Activated CD4-positive, alpha-beta T cell treated with anti-CD3 and anti-CD28 coated beads for 48 hours (primary cell): Measurements from ENCODE around the gene ZNF507.

ENCODE experiments used
- DNase-seq: peaks from one replicate; pipeline ENCODE4 v3.0.0-alpha.2; 2020

The ZNF507 gene

DNA sequence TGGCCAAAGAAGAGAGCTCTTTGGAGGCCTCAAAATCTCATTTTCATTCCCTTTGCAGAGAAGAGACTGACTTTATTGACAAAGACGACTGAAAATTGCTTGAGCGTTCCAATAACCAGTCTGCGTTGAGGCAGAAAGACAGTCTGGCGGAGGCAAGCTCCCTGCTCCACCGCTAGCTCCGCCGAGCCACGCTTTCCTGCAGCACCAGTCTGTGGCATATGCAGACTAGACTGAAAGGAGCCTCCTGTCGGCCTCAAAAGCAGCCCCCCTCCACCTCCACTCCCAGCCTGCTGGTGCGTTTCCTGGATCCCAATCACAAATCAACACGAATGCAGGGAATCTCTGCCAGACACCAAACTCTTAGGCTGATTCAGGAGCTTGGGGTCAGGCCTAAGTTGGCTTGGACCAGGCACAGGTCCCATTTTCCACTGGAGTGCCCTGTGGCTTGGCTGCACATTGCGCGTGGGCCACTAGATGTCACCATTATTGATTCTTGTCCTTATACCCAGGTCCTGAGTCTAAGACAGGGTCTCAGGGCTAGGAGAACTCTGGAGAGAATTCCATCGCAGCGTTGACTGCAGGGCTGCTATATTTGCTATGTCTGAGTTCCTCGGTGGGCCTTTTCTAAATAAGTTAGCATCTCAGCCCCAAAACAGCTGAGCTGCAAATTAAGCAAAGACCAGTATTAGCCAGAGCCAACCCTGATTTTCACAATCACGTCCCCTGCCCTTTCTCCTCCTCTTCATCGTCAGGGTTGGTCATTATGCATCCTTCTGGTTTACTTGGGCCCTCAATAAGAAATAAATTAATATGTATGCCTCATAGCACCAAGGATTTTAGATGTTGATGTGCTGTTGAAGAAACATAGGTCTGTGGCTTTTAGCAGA, 5.2 kb upstream of the ZNF507 start:
- peak; percentile 64 for DNase-seq

DNA sequence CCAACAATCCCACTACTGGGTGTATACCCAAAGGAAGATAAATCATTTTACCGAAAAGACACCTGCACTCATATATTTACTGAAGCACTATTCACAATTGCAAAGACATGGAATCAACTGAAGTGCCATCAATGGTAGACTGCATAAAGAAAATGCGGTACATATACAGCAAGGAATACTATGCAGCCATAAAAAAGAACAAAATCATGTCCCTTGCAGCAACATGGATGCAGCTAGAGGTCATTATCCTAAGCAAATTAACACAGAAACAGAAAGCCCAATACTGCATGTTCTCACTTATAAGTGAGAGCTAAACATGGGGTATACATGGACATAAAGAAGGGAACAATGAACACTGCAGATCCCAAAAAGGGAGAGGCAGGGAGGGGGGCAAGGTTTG, 2.7 kb upstream of the ZNF507 start:
- DNase-seq: no peak

DNA sequence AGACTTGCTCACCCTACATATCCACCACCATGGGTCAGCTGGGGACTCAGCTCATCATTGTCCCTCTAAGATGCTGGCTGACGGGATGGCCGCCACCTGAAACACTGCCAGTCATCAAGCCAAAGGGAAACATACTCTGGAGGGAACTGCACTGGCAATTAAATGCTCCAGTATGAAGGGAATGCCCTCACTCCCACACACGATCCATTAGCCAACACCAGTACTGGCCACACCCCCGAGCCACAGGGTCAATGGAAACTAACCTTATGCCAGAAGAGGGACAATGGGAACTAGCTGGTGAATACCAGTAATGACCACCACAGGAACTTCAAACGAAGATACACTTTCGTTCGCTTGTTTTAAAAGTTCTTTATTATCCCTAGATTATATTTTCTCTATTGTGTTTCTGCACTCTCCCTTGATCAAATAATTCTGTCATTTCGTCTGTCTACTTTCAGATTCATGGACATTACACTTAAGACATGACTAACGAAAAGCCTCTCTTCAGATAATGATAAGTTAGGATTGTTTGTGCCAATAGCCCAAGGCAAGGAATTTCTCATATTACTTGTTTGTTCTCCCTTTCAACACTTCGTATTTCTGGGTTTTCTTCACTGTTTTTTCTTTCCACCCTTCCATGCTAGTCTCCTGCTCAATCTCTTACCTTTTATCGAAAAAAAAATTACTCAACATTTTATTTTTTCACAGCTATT, 1.7 kb upstream of the ZNF507 start:
- DNase-seq: no peak

DNA sequence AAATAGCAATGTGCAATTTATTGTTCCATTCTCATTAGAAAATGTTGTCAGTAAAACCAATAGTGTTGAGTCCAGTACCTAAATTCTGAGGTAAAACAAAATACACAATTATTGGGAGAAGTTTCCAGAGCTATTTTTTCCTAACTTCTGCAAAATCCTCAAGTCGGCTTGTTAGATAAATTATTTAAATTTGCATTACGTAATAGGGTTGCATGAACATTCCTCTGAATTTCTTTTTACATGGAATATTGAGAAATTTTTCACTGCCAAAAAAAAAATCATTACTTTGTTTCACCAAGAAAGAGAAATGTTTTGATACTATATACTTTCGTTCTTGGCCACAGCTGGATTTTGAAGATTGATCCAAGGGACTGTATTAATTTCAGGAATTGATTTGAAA, 1.5 kb downstream of the ZNF507 start:
- no peak for DNase-seq

DNA sequence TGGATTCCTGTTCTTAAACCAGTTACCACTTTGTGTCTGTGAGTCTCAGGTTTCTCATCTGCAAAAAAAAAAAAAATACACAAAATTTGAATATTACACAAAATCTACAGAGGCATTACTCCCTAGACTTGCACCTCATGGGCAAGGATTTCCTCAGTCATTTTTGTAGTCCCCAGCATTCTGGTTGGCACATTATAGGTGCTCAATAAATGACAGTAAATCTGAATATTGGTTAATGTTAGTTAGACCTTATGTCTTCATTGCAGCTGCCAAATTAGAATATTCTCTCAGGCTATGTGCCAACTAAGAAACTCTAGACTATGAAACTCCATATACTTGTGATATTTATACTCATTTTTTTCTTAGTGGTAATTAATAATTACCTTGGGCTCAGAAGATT, 2.2 kb downstream of the ZNF507 start:
- DNase-seq: no peak

DNA sequence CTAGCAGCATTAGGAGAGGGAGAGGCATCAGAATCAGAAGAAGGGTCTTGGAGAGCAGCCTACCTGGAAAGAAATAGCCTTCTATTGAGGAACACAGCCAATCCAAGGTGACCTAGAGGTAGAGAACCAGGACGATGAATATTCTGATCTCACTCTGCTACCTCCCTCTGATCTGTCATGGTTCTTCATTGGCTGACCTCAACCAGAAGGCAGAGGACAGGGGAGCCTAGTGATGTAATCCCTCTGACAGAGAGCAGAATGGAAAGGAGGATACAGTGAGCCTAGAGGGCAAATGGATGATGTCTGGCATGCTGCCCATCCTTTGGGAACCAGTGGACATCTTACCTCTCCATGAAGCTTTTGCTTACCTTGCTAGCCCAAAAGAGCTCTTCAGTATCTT, 3.6 kb downstream of the ZNF507 start:
- DNase-seq: no peak

DNA sequence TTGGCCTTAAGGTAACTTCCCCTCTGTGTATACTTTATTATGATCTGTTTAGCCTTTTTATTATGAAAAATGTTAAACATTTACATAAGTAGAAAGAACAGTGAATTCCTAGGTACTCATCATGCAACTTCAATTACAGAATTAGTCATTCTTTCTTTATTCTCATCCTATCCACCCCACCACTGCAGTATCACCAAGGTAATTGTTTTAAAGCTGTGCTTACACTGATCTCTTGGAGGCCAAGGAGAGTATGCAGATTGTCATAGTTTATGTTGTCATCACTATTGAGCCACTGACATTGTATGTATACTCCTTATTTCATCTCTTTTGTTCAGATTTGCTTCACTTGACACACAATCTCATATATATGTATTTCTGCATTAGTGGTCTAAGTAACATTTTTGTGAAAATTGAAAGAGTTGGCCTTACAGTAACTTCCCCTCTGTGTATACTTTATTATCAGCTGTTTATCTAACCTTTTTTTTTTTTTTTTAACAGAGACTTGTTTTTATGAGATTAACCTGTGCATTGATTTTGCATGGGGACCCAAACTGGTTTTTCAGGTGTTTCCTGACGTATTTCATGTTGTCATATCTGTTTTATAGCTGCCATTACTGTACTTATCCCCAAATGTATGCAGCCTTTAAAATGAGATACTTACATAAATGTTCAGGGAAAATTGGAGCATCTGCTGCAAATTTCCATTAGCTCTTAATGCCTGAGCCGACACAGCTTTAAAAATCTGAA, 4.5 kb downstream of the ZNF507 start:
- no peak for DNase-seq

DNA sequence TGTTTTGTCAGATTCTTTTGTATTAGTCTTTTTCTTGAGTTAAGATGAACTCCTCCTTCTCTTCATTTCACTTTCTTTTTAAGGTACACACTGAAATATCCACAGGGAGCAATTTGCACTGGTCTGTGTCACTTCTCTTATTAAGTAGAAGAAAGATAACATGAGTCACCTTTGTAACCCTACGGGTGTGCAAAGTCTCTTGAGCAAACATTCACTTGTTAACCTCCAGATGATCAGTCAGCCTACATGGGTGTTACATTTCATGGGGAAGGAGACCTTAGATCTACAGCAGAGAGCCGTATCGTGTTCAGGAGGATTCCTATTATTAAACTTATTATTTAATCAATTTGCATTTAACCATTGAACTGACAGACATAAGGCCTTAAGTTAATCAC, 5.1 kb downstream of the ZNF507 start:
- DNase-seq: no peak

DNA sequence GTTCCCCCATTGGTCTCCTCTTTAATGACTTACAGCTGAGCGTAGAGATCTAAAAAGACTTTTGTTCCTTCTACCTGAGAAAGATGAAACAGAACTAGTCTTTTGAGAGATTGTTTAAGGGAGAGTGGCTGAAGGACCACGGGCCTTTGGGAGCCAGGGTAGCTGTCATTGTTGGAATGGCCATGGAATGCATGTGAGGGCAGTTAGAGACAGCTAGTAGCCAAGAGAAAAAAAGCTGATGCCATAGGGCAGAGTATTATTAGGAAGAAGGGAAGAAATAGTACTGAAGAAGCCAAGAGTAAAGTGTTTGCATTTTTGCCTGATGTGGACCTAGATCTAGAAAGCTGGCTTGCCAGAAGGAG, 5.6 kb downstream of the ZNF507 start:
- no peak for DNase-seq

DNA sequence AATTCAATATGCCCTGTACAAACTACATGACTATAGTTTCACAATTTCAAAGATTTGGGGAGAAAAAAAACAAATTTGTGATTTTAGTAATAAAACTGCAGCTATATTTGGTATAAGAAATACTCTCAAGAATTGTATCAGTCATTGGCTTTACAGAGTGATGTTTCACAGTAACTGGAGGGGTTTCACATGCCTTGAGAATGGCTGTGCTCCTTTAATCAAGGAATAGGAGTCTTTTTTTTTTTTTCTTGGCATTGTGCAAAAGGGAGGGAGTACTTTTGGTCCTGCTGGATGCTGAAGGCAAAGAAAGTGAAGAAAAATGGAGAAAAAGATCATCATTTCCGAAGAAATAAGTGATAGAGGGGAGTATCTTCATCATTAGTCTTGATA, 6.8 kb downstream of the ZNF507 start:
- no peak for DNase-seq

DNA sequence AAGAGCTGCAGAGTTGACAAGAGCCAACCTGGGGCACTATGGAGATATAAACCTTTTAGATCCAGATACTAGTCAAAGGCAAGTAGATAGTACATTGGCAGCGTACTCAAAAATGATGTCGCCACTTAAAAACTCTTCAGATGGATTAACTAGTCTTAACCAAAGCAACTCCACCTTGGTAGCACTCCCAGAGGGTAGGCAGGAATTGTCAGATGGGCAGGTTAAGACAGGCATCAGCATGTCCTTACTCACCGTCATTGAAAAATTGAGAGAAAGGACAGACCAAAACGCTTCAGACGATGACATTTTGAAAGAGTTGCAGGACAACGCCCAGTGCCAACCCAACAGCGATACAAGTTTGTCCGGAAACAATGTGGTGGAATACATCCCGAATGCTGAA, 8.9 kb downstream of the ZNF507 start:
- DNase-seq: no peak

DNA sequence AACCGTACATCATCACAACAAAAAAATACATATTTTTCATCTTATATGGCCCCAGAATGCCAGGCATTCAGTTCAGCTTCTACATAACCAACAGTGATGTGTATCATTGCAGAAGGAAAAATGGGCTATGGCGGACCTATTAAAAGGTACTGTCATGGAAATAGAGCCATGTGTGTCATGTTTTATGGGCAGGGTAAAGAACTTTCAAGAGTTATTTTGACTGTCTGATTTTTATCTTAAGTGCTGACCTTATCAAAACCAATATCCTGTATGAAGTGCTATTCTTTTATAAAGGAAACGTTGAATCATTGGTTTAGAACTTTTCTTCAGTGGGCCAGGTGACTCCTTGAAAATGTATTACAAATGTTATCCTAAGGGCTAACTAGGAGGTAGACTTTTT, 9.9 kb downstream of the ZNF507 start:
- DNase-seq: no peak

DNA sequence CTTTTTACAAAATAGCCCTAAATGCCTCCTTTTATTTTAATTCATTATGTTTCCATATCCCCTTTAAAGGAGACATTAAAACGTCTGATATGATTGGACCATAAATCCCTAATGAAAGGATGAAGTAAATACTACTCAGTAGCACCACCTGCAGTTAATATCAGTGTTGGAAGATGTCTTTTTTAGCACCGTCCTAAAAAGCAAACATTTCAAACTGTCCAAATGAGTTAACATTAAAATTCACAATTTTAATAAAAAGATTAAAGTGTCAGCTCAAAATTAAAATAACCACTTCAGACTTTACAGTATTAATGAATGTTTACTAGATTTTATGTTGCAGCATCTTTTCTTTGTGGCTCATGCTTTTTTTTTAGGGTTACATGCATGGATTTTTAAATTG, 12.3 kb downstream of the ZNF507 start:
- DNase-seq: no peak

DNA sequence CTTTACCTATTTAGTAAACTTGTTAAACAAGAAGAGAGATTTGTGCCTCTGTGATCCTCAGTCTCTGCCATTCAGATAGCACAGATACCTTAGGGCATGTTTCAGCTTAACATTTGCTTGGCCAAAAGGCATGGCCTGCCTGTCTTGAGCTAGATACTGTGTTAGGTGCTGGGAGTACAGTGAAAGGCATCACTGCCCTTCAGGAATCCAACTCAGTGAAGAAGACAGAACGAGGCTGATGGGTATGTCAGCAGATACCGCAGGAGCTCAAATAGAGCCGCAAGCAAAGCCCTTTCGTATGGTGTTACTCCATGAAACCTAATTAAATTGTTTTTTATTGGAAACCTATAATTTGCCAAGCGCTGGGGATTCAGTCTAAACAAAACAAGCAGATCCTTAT, 12.9 kb downstream of the ZNF507 start:
- DNase-seq: no peak

DNA sequence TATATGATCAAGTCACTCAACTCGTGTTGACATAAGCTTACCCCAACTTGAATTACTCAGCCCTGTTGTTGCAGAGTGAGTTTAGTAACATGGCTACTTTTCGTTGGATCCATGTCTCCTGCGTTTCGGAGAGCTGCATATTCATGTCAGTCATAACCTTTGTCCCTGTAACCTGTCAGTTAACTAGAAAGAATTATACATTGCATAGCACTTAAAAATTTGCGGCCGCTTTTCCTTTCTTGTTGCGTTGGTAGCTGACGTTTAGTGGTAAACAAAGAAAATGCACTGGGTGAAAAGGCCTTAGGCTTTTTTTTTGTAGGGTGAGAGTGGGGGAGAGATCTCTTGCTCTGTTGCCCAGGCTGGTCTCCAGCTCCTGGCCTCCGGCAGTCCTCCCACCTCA, 14.2 kb downstream of the ZNF507 start:
- DNase-seq: no peak

DNA sequence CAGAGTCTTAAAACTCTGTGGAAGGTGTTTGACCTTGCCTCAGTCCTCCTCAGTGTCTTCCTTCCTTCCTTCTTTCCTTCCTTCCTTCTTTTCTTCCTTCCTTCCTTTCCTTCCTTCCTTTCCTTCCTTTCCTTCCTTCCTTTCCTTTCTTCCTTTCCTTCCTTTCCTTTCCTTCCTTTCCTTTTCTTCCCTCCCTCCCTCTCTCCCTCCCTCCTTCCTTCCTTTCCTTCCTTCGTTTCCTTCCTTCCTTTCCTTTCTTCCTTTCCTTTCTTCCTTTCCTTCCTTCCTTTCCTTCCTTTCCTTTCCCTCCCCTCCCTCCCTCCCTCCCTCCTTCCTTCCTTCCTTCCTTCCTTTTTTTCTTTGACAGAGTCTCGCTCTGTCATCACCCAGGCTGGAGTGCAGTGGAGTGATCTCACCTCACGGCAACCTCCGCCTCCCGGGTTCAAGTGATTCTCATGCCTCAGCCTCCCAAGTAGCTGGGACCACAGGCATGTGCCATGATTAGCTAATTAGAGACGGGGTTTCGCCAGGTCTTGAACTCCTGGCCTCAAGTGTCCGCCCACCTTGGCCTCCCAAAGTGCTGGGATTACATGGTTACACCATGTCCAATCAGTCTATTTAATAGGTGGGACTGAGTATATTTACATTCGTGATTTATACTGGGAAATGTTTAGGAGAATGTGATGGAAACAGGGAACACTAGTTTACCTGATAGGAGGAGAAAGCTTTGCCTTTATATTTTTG, 16.3 kb downstream of the ZNF507 start:
- DNase-seq: no peak

DNA sequence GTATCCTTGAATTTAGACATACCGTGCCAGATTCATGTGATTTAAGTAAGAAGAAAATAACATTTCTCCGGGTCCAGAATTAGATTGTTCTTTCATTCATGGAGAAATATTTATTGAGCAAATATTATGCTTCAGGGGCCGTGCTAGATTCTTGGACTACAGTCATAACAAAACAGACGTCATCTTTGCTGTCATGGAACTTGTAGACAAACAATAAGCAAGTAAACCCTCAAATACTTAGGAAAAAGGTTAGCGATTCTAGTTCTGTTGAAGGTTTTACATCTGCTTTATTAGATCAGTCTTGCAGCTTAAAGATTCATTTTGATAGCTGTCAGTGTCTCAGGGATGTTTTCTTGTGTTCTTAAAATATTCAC, 16.9 kb downstream of the ZNF507 start:
- DNase-seq: no peak

DNA sequence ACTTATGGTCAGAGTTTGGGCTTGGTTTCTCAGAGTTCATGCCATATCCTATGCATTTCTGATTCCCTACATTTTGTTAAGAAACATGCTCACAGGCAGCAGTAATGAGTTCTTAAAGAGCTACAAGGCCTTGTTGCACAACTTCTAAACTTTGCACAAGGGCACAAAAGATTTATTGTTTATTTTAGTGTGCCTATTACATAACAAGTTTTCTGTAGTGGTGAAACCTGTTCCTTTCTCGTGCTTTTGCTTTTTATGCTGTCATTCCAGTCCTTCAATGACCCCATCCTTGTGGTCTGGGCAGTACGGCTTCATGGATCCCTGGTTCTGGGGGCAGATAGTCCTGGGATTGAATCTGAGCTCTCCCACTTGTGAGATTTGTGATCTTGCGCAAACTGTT, 17.8 kb downstream of the ZNF507 start:
- no peak for DNase-seq

DNA sequence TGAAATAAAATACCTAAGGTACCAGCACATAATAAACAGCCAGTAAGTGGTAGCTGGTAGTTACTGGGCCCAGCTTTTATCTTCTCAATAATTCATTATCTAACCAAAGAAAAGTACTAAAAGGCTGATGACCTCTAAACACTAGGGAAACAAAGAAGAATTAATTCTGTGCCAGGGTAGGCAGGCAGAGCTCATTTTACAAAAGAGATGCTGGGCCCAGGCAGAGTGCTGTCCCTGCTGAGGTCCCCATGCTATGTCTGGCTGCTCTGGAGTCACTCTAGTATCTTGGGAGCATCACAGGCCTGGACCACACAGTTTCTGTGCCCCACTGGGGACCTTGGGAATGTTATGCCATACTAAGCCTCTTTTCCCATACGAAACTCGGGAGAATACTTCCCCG, 18.2 kb downstream of the ZNF507 start:
- no peak for DNase-seq

DNA sequence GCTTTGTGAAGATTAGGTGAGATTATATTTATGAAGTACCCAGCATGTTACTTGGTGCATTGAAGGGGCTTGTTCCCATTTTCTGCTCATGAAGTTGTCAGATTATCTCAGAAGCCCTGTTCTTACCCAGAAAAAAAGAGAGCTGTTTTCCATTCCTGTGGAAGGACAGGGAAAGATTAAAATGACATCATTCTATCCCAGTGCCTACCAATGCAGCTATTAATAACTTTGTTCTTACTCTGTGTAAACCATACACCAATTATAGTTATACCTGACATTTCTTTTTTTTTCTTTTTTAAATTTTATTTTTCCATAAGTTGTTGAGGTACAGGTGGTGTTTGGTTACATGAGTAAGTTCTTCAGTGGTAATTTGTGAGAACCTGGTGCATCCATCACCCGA, 18.6 kb downstream of the ZNF507 start:
- no peak for DNase-seq

DNA sequence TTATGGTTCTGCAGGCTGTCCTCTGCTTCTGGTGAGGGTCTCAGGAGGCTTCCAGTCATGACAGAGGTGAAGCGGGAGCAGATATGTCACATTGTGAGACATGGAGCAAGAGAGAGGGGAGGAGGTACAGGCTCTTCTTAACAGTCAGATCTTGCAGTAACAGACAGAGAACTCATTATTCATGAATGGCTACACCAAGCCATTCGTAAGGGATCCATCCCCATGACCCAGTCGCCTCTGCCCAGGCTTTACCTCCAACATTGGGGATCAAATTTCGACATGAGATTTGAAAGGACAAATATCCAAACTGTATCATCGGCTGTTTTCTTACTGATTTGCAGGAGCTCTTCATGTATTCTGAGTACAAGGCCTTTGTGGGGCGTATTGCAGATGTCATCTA, 21.7 kb downstream of the ZNF507 start:
- DNase-seq: no peak

DNA sequence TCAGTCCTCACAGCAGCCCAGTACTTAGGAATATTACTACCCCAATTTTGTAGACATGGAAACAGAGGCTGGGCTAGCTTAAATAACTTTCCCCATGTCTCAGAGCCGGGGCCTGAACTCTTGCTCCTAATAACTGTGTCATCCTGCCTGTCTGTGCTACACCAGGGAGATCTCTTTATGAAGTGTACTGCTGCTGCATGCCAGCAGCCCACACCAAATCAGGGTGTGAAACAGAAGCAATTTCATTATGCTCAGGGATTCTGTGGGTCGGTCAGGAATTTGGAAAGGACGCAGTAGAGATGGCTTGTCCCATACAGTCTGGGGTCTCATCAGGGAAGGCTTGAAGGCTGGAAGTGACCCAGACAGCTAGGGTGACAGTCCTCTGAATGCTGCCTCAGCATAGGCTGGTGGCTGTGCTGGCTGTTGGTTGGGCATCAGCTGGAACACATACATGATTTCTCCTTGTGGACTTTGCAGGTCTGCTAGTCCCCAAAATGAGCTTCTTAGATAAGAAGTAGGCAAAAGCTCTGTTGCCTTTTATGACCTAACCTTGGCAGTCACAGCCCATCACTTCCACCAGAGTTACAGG, 22.6 kb downstream of the ZNF507 start:
- no peak for DNase-seq

DNA sequence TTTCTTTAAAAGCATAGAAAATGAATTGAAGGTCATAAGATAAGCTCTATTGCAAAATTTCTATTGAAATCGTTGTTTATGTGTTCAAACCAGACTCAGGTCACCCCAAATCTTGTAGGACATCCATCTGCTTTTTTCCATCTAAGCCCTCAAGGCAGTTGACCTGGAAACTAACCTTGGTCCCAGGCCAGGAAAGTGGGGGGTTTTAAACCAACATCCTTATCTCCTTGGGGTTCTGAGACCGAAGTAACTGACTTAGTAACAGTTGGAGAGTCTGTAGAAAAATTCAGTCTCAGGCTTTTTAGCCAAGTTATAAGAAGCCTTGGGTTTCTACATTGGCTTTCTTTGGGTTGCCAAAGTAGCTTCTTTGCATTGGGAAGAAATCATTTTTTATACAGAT, 23.4 kb downstream of the ZNF507 start:
- DNase-seq: no peak
